Measurements from ENCODE around the gene ATXN7L1. TPM values are rescaled to one million over a fixed set of nuclear protein-coding genes. Genes with fewer than 3 reads are reported as not detected.

The ATXN7L1 gene
- total RNA-seq, 6 experiments from 2014 or later = 7.1 to 15.7 (median 11.0) TPM

DNA sequence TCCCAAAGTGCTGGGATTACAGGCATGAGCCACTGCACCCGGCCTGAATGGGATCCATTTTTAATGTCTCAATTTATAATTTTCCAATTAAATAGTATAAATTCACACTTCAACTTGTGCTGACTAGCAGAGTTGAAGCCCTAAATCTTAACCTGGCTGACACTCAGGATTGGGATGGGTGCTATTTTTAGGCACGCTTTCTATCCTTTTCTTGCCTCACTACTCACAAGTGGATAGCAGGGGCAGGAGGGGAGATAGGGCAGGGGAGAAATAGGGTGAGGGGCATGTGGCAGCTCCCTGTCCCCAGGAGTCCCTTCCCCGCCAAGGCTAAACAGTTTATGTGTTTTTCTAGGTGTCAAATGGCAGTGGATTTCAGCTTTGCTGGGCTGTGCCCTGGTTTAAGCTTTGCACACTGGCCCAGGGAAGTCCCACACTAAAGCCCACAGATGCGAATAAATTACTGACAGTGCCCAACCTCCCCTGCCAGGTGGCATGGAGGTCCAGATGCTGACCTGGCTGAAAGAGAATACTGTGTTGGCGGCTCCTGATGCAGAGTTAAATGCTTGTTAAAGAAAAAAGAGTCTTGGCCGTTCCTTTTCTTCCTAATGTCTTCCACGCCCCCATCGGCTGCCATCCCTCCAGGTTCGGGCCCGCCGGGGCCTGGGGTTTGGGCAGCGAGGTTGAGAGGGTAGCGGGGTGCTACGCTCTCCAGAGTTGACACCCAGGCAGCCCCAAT, 259.0 kb downstream of the ATXN7L1 start:
- no peak overlapping the region for H3K4me3 ChIP-seq
- DNase-seq (no peak), ATAC-seq (no peak)
- peaks cover 0 to 29% (median 4%) of the 10 kb centered on the region in 4 donors for H3K36me3 ChIP-seq
- intact Hi-C loops (cut with DNase I) = no loop called here
- H3K27ac ChIP-seq = no peak overlapping the region
- H3K9me3 ChIP-seq = no peaks in the 10 kb centered on the region
- H3K27me3 ChIP-seq = no peaks in the 10 kb centered on the region
- 95% methylated on average over 8 of the region's 14 CpGs for WGBS (ENCODE audit: insufficient coverage, low coverage, low lambda C conversion rate, missing lambda C conversion rate)
- H3K4me1 ChIP-seq = no peaks in the 10 kb centered on the region
- no peak for TF ChIP-seq POLR2A (IDR thresholded peaks at IDR 0.05)
- TF ChIP-seq, protein P1, sequence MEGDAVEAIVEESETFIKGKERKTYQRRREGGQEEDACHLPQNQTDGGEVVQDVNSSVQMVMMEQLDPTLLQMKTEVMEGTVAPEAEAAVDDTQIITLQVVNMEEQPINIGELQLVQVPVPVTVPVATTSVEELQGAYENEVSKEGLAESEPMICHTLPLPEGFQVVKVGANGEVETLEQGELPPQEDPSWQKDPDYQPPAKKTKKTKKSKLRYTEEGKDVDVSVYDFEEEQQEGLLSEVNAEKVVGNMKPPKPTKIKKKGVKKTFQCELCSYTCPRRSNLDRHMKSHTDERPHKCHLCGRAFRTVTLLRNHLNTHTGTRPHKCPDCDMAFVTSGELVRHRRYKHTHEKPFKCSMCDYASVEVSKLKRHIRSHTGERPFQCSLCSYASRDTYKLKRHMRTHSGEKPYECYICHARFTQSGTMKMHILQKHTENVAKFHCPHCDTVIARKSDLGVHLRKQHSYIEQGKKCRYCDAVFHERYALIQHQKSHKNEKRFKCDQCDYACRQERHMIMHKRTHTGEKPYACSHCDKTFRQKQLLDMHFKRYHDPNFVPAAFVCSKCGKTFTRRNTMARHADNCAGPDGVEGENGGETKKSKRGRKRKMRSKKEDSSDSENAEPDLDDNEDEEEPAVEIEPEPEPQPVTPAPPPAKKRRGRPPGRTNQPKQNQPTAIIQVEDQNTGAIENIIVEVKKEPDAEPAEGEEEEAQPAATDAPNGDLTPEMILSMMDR (IDR thresholded peaks at IDR 0.05) = no peak

DNA sequence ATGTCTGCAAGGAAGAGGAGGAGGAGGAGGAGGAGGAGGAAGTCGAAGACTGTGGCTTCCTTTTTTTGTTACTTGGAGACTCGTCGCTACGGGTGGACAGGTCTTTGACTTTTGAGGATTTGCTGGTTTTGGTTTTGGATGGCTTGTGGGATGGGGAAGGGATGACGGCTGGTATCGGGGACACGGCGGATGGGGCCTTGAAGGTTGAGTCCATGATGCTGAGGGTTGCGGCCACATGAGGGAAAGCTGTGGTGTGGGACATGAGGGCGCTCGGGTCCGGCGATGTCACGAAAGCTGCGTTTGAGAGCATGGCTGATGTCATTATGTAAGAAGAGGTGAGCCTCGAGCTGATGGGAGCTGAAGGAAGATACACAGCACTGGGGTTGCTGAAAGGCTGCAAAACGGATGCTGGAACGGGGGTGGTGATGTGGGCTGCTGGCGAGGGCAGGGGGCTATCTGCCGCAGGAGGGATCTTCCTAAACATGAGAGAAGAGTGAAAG, 262.0 kb downstream of the ATXN7L1 start:
- intact Hi-C loops (cut with DNase I) = no loop called here
- no peak for DNase-seq
- H3K4me1 ChIP-seq = no peaks in the 10 kb centered on the region
- H3K9me3 ChIP-seq = no peaks in the 10 kb centered on the region
- ATAC-seq = no peak
- 73% methylated on average over 15 of the region's 20 CpGs for WGBS (ENCODE audit: insufficient coverage, low coverage, low lambda C conversion rate, missing lambda C conversion rate)
- H3K36me3 ChIP-seq = peaks cover 0 to 25% (median 2%) of the 10 kb centered on the region in 4 donors
- no peaks in the 10 kb centered on the region for H3K27me3 ChIP-seq
- TF ChIP-seq POLR2A (IDR thresholded peaks at IDR 0.05) = no peak
- TF ChIP-seq, protein P1 (IDR thresholded peaks at IDR 0.05) = no peak
- H3K4me3 ChIP-seq = no peak overlapping the region
- no peak overlapping the region for H3K27ac ChIP-seq

DNA sequence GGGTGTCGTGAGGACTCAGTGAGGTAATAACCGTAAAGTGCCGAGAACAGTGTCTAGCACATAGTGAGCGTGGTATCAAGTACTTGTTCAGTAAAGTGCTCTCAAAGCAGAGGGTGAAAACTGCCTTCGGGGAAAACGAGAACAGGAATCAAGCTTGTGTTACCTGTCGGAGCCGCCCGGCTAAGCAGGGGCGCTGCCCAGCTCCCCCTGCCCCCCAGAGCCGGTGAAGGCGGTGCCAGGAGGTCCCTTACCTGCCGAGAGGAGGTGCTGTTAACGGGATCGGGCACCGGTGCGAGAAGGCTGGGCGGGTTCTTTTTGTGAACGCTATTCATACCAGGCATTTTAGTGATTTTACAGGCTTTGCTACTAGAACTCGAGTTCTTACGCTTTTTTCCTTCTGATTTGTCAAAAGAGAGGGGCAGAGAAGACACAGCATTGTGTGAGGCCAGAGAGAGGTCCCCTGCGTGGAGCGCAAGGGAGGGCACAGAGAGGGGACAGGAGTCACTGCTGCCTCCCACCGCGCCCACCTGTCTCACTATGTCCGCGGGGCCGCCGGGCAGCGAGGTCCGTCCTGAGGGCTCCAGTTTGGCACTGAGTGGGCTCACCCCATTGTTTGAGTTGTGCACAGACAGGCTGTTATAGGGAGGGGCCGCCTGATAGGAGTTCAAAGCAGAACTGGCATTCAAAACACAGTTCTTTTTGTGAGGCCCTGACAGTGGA, 262.6 kb downstream of the ATXN7L1 start:
- Histone ChIP-seq H3K9me3 (no peaks in the 10 kb centered on the region), H3K27me3 (no peaks in the 10 kb centered on the region), H3K4me1 (no peaks in the 10 kb centered on the region), H3K36me3 (peaks cover 0 to 24% (median 2%) of the 10 kb centered on the region in 4 donors), H3K4me3 (no peak overlapping the region), H3K27ac (no peak overlapping the region)
- TF ChIP-seq, protein P1 (IDR thresholded peaks at IDR 0.05) = no peak
- no peak for TF ChIP-seq POLR2A (IDR thresholded peaks at IDR 0.05)
- ATAC-seq (no peak), DNase-seq (no peak)
- intact Hi-C loops (cut with DNase I) = no loop called here
- WGBS (ENCODE audit: insufficient coverage, low coverage, low lambda C conversion rate, missing lambda C conversion rate) = 96% methylated on average over 13 of the region's 32 CpGs

DNA sequence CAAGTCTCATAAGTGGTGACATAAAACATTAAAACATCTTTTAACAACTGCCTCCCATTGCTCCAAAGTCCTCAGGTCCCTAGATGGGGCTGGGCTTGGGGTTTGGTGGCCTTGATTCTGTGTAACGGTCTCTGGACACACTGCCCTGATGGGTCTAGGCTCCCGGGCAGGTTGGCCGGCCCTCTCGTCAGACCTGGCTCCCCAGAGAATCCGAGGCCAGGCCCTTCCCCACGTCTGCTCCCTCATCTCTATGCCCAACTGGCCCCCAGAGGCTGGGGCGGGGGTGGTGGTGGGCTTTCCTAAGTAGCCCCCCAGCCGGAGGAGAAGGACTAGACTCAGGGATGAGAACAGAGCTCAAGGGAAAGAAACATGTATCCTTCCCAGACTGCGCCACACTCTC, 263.6 kb downstream of the ATXN7L1 start:
- Histone ChIP-seq H3K27me3 (no peaks in the 10 kb centered on the region), H3K36me3 (peaks cover 0 to 14% (median 2%) of the 10 kb centered on the region in 4 donors), H3K4me3 (no peak overlapping the region), H3K27ac (no peak overlapping the region), H3K4me1 (no peaks in the 10 kb centered on the region), H3K9me3 (no peaks in the 10 kb centered on the region)
- 100% methylated on average over 1 of the region's 9 CpGs for WGBS (ENCODE audit: insufficient coverage, low coverage, low lambda C conversion rate, missing lambda C conversion rate)
- no peak for TF ChIP-seq POLR2A (IDR thresholded peaks at IDR 0.05)
- TF ChIP-seq, protein P1 (IDR thresholded peaks at IDR 0.05) = no peak
- ATAC-seq (no peak), DNase-seq (no peak)
- intact Hi-C loops (cut with DNase I) = no loop called here
